GM21526 (cell line): Measurements from ENCODE around the gene ATP8B4.
"Not testable (repeated sequence)": the region's sequence is repeated elsewhere in the genome, so short reads cannot be mapped to it uniquely, and the experiment has no call there.

Experiments
- ATAC-seq: cut with Tn5 transposase; IDR thresholded peaks from one replicate; pipeline ENCODE4 v1.9.1; 2021; ENCODE audit warnings: moderate library complexity; ENCODE audit not compliant: unreplicated experiment, low FRiP score

The ATP8B4 gene

GRCh38 chr15:49978121-49978520 lies 140.9 kb downstream of the ATP8B4 start:
- ATAC-seq: no peak

DNA sequence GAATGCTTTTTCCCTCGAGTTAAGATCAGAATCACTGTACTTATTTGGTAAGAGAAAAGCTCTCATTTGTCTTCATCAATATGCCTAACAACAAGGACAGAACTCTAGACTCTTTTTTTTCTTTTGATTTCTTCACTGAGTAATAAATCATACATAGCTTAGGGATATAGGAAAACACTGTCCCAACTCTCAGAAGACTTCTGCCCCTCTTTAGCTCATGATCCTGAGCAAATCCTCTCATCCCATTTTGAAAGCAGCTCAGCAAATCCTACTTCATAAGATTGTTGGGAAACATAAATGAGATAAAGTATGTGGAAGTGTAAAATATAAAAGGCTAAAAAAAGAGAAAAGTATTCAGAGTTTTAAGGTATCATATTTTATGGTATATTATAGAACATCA lies 141.7 kb downstream of the ATP8B4 start:
- no peak for ATAC-seq

DNA sequence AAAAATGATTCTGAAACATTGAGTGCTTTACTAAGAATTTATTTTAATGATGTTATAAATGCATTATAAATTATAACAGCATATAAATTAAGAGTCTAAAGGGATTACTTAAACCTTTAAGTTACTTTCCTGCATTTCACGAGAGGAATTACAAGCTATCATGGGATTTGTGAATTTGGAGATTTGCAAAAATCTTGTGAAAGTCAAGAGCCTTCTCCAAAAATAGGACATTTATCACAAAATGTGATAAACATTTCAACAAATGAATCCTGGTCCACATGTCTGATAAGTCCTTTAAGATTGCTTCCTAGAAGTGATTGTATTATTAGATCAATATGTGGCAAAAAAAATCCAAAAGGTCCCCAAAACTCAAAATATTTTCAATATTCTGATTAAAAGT lies 154.5 kb downstream of the ATP8B4 start:
- no peak for ATAC-seq

GRCh38 chr15:49964061-49964460 lies 155.0 kb downstream of the ATP8B4 start:
- ATAC-seq: no peak

GRCh38 chr15:49963033-49963772 lies 155.8 kb downstream of the ATP8B4 start:
- not testable (repeated sequence) for ATAC-seq

DNA sequence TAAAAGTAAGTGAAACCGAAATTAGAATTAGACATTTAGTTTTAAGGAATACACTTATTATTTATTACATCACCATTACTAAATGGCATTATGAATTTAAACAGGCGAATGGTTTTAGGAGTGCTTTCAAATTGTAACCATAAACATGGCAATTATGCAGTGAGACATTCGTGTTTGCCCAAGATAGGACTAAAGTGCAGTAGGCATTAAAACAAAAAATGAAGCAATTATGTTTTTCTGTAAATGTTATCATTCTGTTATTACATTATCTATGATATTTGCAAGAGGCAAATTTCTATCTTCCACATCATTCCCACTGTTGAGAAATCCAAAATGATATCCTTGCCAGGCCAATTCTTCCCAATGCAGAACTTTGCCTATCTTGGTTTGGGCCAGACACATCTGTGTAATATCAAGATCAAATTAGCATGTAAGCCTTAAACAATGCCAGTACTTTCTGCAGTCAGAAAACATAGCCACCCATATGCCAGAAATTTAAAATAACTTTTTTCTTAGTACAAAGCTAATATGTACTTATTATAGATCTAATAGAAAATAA lies 156.9 kb downstream of the ATP8B4 start:
- no peak for ATAC-seq

GRCh38 chr15:49953421-49953820 lies 165.6 kb downstream of the ATP8B4 start:
- ATAC-seq: no peak

DNA sequence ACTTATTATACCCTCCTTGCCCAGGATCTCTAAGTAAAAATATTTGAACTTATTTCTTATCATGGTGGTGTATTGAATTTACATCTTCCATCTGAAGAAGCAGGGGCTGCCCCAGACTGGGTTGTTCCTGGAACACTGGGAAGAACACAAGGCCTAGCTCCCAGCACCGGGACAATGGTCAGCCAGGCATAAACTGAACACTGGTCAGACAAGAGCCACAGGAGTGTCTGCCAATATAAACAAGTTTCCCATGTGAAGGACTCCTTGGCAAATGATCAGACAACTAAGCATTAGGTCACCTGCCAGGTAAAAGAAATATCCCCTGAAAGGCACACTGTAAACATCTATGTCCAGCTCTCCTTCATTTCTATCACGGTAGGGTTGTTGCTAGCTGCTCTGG lies 172.4 kb downstream of the ATP8B4 start:
- no peak for ATAC-seq

- ATAC-seq: no peak
Measured at GRCh38 chr15:49934487-49934886, 184.5 kb downstream of the ATP8B4 start.

DNA sequence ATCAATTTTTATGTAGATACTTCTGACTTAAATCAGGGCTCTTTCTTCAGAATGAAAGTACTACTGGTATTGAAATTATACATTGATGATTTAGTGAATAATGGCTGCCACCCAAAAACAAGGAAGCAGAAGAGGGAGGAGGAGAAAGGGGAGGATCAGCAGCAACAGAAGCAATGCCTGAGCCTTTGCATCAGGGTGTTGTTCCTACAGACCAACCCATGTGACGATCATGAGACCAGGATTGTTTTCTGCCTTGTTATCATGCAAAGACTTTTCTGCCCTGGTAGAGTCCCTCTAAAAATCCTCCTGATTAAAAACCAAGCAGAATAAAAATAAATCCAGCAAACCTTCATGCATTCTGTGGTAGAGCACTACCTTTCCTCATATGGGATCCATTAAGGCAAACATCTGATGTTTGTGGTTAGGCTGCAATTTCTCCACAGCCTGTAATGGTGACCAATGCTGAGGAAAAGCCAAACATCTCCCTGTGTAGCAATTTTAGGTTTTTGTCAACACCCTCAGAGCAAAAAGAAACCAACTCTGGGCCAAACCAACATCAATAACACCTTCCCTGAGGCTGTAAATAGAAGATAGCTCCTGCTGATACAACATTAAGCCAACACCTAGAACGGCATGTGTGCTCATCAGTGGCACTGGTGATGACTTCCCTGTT lies 191.7 kb downstream of the ATP8B4 start:
- no peak for ATAC-seq

- ATAC-seq: no peak
Measured at GRCh38 chr15:49926740-49927139, 192.3 kb downstream of the ATP8B4 start.

- ATAC-seq: no peak
Measured at GRCh38 chr15:49923671-49924070, 195.4 kb downstream of the ATP8B4 start.

DNA sequence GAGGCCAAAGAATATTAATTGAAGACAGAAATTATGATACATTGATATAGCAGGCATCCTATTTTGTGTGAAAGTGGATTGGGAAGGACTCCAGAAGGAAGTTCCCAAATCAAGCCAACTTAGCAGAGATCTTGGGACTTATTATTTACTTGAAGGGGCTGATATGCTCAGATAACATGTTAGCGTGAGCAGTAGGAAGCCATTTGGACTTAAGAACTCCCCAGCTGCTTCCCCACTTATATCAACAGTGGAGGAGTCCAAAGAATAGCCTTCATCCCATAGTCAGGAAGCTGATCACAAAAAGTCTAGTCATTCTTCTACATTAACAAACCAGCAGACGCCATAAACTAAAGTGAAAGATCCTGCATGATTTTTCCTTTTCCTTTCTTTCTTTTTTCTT lies 200.0 kb downstream of the ATP8B4 start:
- no peak for ATAC-seq

- no peak for ATAC-seq
Measured at GRCh38 chr15:49918121-49918520, 200.9 kb downstream of the ATP8B4 start.

DNA sequence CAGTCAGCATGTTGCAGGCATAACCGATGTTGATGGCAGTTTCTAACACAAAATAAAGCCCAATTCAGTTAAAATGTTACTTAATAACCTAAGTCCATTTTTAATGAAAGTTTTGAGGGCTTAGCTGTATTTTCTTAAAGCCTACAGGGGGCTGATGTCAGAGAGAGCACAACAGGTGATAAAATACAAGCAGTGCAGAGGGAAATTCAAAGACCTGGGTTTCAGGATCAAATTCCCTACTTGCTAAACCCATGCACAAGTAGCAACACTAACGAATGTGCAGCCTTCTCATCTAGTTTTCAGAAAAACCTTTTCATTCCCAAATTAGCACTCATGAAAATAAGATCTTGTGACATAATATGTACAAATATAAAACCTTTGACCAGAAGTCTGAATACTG lies 202.0 kb downstream of the ATP8B4 start:
- ATAC-seq: no peak

DNA sequence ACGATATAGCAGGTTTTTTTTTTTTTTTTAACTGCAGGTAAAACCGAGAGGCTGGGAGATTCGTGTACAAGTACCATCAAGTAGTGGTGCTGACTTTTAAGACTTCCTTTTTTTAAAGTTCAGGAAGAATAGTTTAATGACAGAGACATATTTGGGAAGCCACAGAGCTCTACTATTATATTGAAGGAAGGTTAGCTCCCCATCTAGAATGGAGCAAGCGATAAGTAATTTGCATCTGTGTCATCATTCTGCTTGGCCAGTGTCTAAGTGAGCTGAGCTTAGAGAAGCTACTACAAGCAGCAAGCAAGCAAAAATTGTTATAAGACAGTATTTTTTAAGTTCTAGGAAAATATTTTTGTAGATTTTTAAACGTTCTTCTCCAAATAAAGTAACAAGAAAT lies 203.2 kb downstream of the ATP8B4 start:
- no peak for ATAC-seq

DNA sequence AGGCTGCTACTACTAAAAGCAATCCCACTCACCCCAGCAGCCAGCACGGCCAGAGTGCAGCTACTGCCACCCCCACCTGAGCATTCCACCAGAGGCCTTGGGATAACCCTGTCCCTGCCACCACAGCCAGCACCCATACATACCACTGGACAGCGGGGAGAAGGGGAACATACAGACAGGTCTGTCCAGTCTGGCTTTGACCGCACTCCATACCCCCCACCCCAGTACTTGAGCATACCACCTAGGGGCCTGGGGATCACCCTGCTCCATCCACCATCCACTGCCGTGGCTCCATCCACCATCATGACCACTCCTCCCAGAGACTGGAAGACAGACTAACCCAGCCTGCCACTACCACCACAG lies 210.1 kb downstream of the ATP8B4 start:
- no peak for ATAC-seq

DNA sequence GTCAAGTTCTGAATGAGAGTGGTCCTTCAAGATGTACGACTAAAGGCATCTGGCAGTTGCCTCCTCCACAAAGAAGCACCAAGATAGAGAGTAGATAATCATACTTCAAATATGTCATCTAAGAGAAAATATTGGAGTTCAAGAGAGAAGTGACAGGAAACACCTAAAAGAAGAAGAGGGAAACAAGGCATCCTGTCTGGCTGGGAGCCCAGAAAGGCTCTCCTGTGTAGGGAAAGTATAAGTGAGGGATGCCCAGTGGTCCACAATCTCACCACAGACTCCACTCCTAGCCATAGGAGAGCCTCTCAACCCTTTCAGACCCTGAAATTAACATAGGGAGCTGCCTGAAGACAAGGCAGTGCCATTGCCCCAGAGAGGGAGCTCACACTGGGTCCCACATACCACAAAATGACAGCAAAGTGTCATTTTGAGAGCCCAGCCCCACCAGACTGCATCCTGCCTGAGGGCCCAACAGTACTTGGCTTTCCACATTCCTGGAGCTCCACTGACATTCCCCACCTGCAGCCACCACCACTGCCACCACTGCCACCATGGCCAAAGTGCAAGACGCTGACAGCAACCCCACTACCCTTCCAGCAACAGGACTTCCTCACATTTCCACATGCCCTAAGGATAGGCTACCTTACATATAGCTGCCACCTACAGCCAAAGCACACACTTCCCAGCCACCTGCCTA lies 210.6 kb downstream of the ATP8B4 start:
- no peak for ATAC-seq

- ATAC-seq: no peak
Measured at GRCh38 chr15:49906966-49907365, 212.1 kb downstream of the ATP8B4 start.

- ATAC-seq: no peak
Measured at GRCh38 chr15:49905221-49905620, 213.8 kb downstream of the ATP8B4 start.

DNA sequence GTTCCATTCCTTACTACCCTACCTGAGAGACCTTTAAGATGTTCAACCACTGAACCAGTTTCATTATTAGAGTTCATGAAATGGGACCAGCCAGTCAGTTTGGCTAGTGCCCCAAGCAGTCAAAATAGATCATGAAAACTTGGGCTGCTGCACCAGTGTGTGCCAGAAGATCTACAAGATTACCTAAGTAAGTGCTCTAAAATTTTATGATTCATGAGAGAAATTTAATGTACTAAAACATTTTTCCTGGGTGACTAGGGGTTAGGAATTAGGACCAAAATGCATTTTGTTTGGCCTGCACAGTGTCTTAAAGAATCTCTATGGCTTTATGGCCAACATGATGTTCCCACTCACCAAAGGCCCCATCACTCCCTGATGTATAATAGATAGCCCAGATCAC lies 214.7 kb downstream of the ATP8B4 start:
- ATAC-seq: no peak
